ENCODE data around the gene MAOA. TPM values are rescaled to one million over a fixed set of nuclear protein-coding genes. Genes with fewer than 3 reads are reported as not detected.

MAOA gene
- total and polyA plus RNA-seq, 7 donors, result 9.7 to 115 (median 22.8) TPM

GRCh38 chrX:43753637-43754036 is 97.5 kb downstream of the MAOA start:
- no peak for TF ChIP-seq CTCF (IDR thresholded peaks at IDR 0.05)
- Histone ChIP-seq H3K27me3 (ENCODE audit: insufficient read depth in 3 of 3, low read length in 2 of 3) (peaks cover 0 to 11% (median 0%) of the 10 kb centered on the region in 3 donors), H3K27ac (no peak overlapping the region), H3K4me1 (no peaks in the 10 kb centered on the region), H3K4me3 (no peak overlapping the region), H3K9me3 (no peaks in the 10 kb centered on the region), H3K36me3 (ENCODE audit: insufficient read depth in 1 of 2, low read depth in 1 of 2) (no peaks in the 10 kb centered on the region)
- ATAC-seq (no peak), DNase-seq (no peak)
- WGBS, 3 donors, result 55 to 89% (median 77%) methylated on average over 3 of the region's 3 CpGs
- intact Hi-C loops (cut with DNase I), result no loop called here

- Histone ChIP-seq H3K4me1 (no peaks in the 10 kb centered on the region), H3K9me3 (no peaks in the 10 kb centered on the region), H3K27ac (no peak overlapping the region), H3K27me3 (ENCODE audit: insufficient read depth in 3 of 3, low read length in 2 of 3) (peaks cover 0 to 15% (median 0%) of the 10 kb centered on the region in 3 donors), H3K4me3 (no peak overlapping the region), H3K36me3 (ENCODE audit: insufficient read depth in 1 of 2, low read depth in 1 of 2) (no peaks in the 10 kb centered on the region)
- ATAC-seq, result no peak
- intact Hi-C loops (cut with DNase I), result no loop called here
- 78 to 84% (median 82%) methylated on average over 5 of the region's 5 CpGs for WGBS, 3 donors
- DNase-seq, result no peak
- no peak for TF ChIP-seq CTCF (IDR thresholded peaks at IDR 0.05)
These were observed 100.0 kb downstream of the MAOA start for GRCh38 chrX:43756076-43756475.

GRCh38 chrX:43758044-43758443 is 101.9 kb downstream of the MAOA start:
- DNase-seq (no peak), ATAC-seq (no peak)
- no peaks in the 10 kb centered on the region for H3K36me3 ChIP-seq (ENCODE audit: insufficient read depth in 1 of 2, low read depth in 1 of 2)
- H3K27ac ChIP-seq, result no peak overlapping the region
- no peak for TF ChIP-seq CTCF (IDR thresholded peaks at IDR 0.05)
- H3K9me3 ChIP-seq, result no peaks in the 10 kb centered on the region
- H3K4me3 ChIP-seq, result no peak overlapping the region
- intact Hi-C loops (cut with DNase I), result no loop called here
- peaks cover 0 to 11% (median 0%) of the 10 kb centered on the region in 3 donors for H3K27me3 ChIP-seq (ENCODE audit: insufficient read depth in 3 of 3, low read length in 2 of 3)
- H3K4me1 ChIP-seq, result no peaks in the 10 kb centered on the region
- 64 to 93% (median 82%) methylated on average over 7 of the region's 7 CpGs for WGBS, 3 donors

GRCh38 chrX:43785930-43786591 is 130.0 kb downstream of the MAOA start:
- Histone ChIP-seq H3K27ac (no peak overlapping the region), H3K36me3 (ENCODE audit: insufficient read depth in 1 of 2, low read depth in 1 of 2) (peaks cover 0 to 18% of the 10 kb centered on the region in 2 donors), H3K4me3 (no peak overlapping the region), H3K27me3 (ENCODE audit: insufficient read depth in 3 of 3, low read length in 2 of 3) (no peaks in the 10 kb centered on the region), H3K4me1 (no peaks in the 10 kb centered on the region), H3K9me3 (no peaks in the 10 kb centered on the region)
- ATAC-seq, result no peak
- no peak for DNase-seq
- WGBS, 3 donors, result 74 to 87% (median 82%) methylated on average over 5 of the region's 5 CpGs
- intact Hi-C loops (cut with DNase I), result no loop called here
- TF ChIP-seq CTCF (IDR thresholded peaks at IDR 0.05), result no peak

Other genes with a start within 250 kb of the MAOA start
- gene MAOB, start 226.2 kb downstream of the MAOA start, total RNA-seq, result 10 to 100 TPM; 33.4 to 80.6 (median 43.5) TPM
- gene MAOB, start 226.2 kb downstream of the MAOA start, polyA plus RNA-seq, result 10 to 100 TPM; 13.0 to 43.8 (median 39.8) TPM

All from psoas muscle (tissue), 8 donors.